CD4-positive, alpha-beta memory T cell (primary cell): ENCODE results near the gene PEAK3. TPM values are rescaled to one million over a fixed set of nuclear protein-coding genes. Genes with fewer than 3 reads are reported as not detected.

ENCODE experiments used
- CTCF ChIA-PET: fragments of 350-600 bp; sonication (Branson Sonifier 250); formaldehyde crosslinking; loops from one replicate; lab custom pipeline; 2021; ENCODE audit warnings: inconsistent platforms; ENCODE audit not compliant: partially characterized antibody; lab: Charles Lee
- POLR2A ChIA-PET: fragments of 350-600 bp; sonication (Branson Sonifier 250); formaldehyde crosslinking; loops from one replicate; lab custom pipeline; 2021; ENCODE audit not compliant: partially characterized antibody; lab: Charles Lee
- DNase-seq, 5 donors: peaks; one replicate each; pipeline versions ENCODE4 v3.0.0 to v3.0.0-alpha.2; 2020 to 2022; ENCODE audit warnings: mixed read lengths in 1 of 5
- H3K27ac ChIP-seq: one replicate; pipeline ENCODE4 v1.7.0; 2013; ENCODE audit warnings: low read depth, low read length
- H3K27me3 ChIP-seq: 2 replicates; pipeline ENCODE4 v1.7.0; 2013; ENCODE audit warnings: mild to moderate bottlenecking, low read length, moderate library complexity; ENCODE audit not compliant: insufficient read depth
- H3K36me3 ChIP-seq: 2 replicates; pipeline ENCODE4 v1.7.0; 2013; ENCODE audit warnings: mild to moderate bottlenecking, low read length, moderate library complexity; ENCODE audit not compliant: insufficient read depth
- H3K4me1 ChIP-seq: 2 replicates; pipeline ENCODE4 v1.7.0; 2013; ENCODE audit warnings: mild to moderate bottlenecking, low read length, moderate library complexity; ENCODE audit not compliant: insufficient read depth
- H3K4me3 ChIP-seq, 2 donors: one replicate each; pipeline ENCODE4 v1.7.0; 2013; ENCODE audit warnings: low read length in 2 of 2, mild to moderate bottlenecking in 1 of 2
- H3K9me3 ChIP-seq, 2 donors: one replicate each; pipeline ENCODE4 v1.7.0; 2013; ENCODE audit warnings: low read length in 2 of 2, control low read depth in 1 of 2; ENCODE audit not compliant: control insufficient read depth in 1 of 2
- H3K27ac Mint-ChIP-seq, 7 donors: one replicate each; pipeline ENCODE4 v1.8.0; 2020 to 2021; ENCODE audit warnings: mixed read lengths in 7 of 7, mild to moderate bottlenecking in 6 of 7, inconsistent platforms in 3 of 7, moderate library complexity in 3 of 7
- H3K27me3 Mint-ChIP-seq, 2 donors: one replicate each; pipeline ENCODE4 v1.8.0; 2020 to 2021; ENCODE audit warnings: mixed read lengths in 2 of 2
- H3K36me3 Mint-ChIP-seq, 2 donors: one replicate each; pipeline ENCODE4 v1.8.0; 2020 to 2021; ENCODE audit warnings: mixed read lengths in 2 of 2, inconsistent platforms in 1 of 2, mild to moderate bottlenecking in 1 of 2
- H3K4me1 Mint-ChIP-seq, 4 donors: one replicate each; pipeline ENCODE4 v1.8.0; 2020 to 2021; ENCODE audit warnings: mixed read lengths in 4 of 4, mild to moderate bottlenecking in 1 of 4
- H3K4me3 Mint-ChIP-seq, 8 donors: one replicate each; pipeline ENCODE4 v1.8.0; 2020 to 2021; ENCODE audit warnings: mixed read lengths in 8 of 8, mild to moderate bottlenecking in 7 of 8, moderate library complexity in 6 of 8, inconsistent platforms in 3 of 8
- H3K9me3 Mint-ChIP-seq, 8 donors: one replicate each; pipeline ENCODE4 v1.8.0; 2020 to 2021; ENCODE audit warnings: mixed read lengths in 8 of 8, mild to moderate bottlenecking in 5 of 8, inconsistent platforms in 3 of 8, moderate library complexity in 1 of 8
- intact Hi-C: fragments of 100-400 bp; cut with micrococcal nuclease; formaldehyde crosslinking; loops from one replicate; pipeline ENCODE4 v1.15.1; 2023
- polyA plus RNA-seq, 2 donors: library from polyadenylated mRNA; unstranded; fragments of 300-500 nt; fragmentation: Illumina TruSeq; gene quantifications; one replicate each; pipeline ENCODE4 v1.2.3, GENCODE V29; 2021
- total RNA-seq, 2 experiments: library from RNA; stranded (reverse); gene quantifications; one replicate each; pipeline ENCODE4 v1.2.3, GENCODE V29; 2021

PEAK3 gene
- total and polyA plus RNA-seq, 4 experiments from 2014 or later, result 0.07 to 0.11 (median 0.07) TPM; not detected in 1

- no peaks in the 10 kb centered on the region for H3K9me3 ChIP-seq
- peaks cover 32% of the 10 kb centered on the region for H3K4me1 ChIP-seq
- Mint-ChIP-seq H3K4me1 (peaks cover 4 to 13% (median 5%) of the 10 kb centered on the region in 4 donors), H3K9me3 (no peaks in the 10 kb centered on the region), H3K27ac (no peak overlapping the region), H3K36me3 (peaks cover 17 to 23% of the 10 kb centered on the region in 2 donors), H3K27me3 (no peaks in the 10 kb centered on the region), H3K4me3 (no peak overlapping the region)
- CTCF ChIA-PET, result no interaction called here
- no peak for DNase-seq
- POLR2A ChIA-PET, result interaction anchor here (1.1 to 16.7 kb wide), 3 partner anchors 9 to 24 kb away, joined by 3 to 325 read pairs (median 167); partner anchors contain the start of genes PLEKHJ1 and SF3A2
- H3K27me3 ChIP-seq, result peaks cover 4% of the 10 kb centered on the region
- peaks cover 56% of the 10 kb centered on the region for H3K36me3 ChIP-seq
- no peak overlapping the region for H3K27ac ChIP-seq
- intact Hi-C loops, result no loop called here
- no peak overlapping the region for H3K4me3 ChIP-seq
Observed at GRCh38 chr19:2247433-2248101, 34.4 kb downstream of the PEAK3 start.

GRCh38 chr19:2246801-2247361 is 35.1 kb downstream of the PEAK3 start:
- Histone ChIP-seq H3K9me3 (no peaks in the 10 kb centered on the region), H3K27me3 (peaks cover 4% of the 10 kb centered on the region), H3K36me3 (peaks cover 56% of the 10 kb centered on the region), H3K27ac (no peak overlapping the region), H3K4me1 (peaks cover 32% of the 10 kb centered on the region), H3K4me3 (no peak overlapping the region)
- ChIA-PET CTCF (no interaction called here), POLR2A (interaction anchor here (1.1 kb wide), 1 partner anchor 81 kb away, joined by 3 read pairs; the partner anchor contains the start of gene LSM7)
- Mint-ChIP-seq H3K4me1 (peaks cover 7 to 19% (median 8%) of the 10 kb centered on the region in 4 donors), H3K36me3 (peaks cover 21 to 27% of the 10 kb centered on the region in 2 donors), H3K4me3 (no peak overlapping the region), H3K27ac (no peak overlapping the region), H3K27me3 (no peaks in the 10 kb centered on the region), H3K9me3 (no peaks in the 10 kb centered on the region)
- no peak for DNase-seq
- intact Hi-C loops, result no loop called here

GRCh38 chr19:2246014-2246620 is 35.9 kb downstream of the PEAK3 start:
- H3K4me3 ChIP-seq, result no peak overlapping the region
- H3K27me3 Mint-ChIP-seq, result no peaks in the 10 kb centered on the region
- H3K4me1 ChIP-seq, result peaks cover 35% of the 10 kb centered on the region
- H3K4me1 Mint-ChIP-seq, result peaks cover 11 to 27% (median 14%) of the 10 kb centered on the region in 4 donors
- H3K27ac ChIP-seq, result no peak overlapping the region
- intact Hi-C loops, result no loop called here
- H3K27ac Mint-ChIP-seq, result no peak overlapping the region
- peaks cover 4% of the 10 kb centered on the region for H3K27me3 ChIP-seq
- no peak overlapping the region for H3K4me3 Mint-ChIP-seq
- CTCF ChIA-PET, result no interaction called here
- POLR2A ChIA-PET, result interaction anchor here (1.1 kb wide), 1 partner anchor 82 kb away, joined by 3 read pairs; the partner anchor contains the start of gene LSM7
- no peaks in the 10 kb centered on the region for H3K9me3 Mint-ChIP-seq
- peaks cover 21 to 33% of the 10 kb centered on the region in 2 donors for H3K36me3 Mint-ChIP-seq
- peaks cover 56% of the 10 kb centered on the region for H3K36me3 ChIP-seq
- H3K9me3 ChIP-seq, result no peaks in the 10 kb centered on the region
- no peak for DNase-seq

- H3K36me3 ChIP-seq, result peaks cover 56% of the 10 kb centered on the region
- ChIA-PET CTCF (no interaction called here), POLR2A (interaction anchor here (1.1 to 2.8 kb wide), 2 partner anchors 25 to 26 kb away, joined by 4 to 9 read pairs; no protein-coding TSS in a partner anchor)
- H3K36me3 Mint-ChIP-seq, result peaks cover 21 to 36% of the 10 kb centered on the region in 2 donors
- no peak overlapping the region for H3K4me3 ChIP-seq
- intact Hi-C loops, result no loop called here
- H3K27ac ChIP-seq, result no peak overlapping the region
- no peaks in the 10 kb centered on the region for H3K9me3 ChIP-seq
- H3K9me3 Mint-ChIP-seq, result no peaks in the 10 kb centered on the region
- peaks cover 4% of the 10 kb centered on the region for H3K27me3 ChIP-seq
- no peak for DNase-seq
- H3K4me3 Mint-ChIP-seq, result no peak overlapping the region
- H3K4me1 ChIP-seq, result peaks cover 35% of the 10 kb centered on the region
- no peaks in the 10 kb centered on the region for H3K27me3 Mint-ChIP-seq
- peaks cover 19 to 36% (median 23%) of the 10 kb centered on the region in 4 donors for H3K4me1 Mint-ChIP-seq
- H3K27ac Mint-ChIP-seq, result no peak overlapping the region
Observed at GRCh38 chr19:2245273-2245672, 36.7 kb downstream of the PEAK3 start.

- intact Hi-C loops, result no loop called here
- Histone ChIP-seq H3K9me3 (no peaks in the 10 kb centered on the region), H3K36me3 (peaks cover 56% of the 10 kb centered on the region), H3K4me3 (no peak overlapping the region), H3K27ac (no peak overlapping the region), H3K4me1 (peaks cover 42% of the 10 kb centered on the region), H3K27me3 (no peaks in the 10 kb centered on the region)
- no peak overlapping the region for H3K4me3 Mint-ChIP-seq
- POLR2A ChIA-PET, result interaction anchor here (1.1 to 2.8 kb wide), 2 partner anchors 26 to 27 kb away, joined by 4 to 9 read pairs; no protein-coding TSS in a partner anchor
- H3K4me1 Mint-ChIP-seq, result peaks cover 23 to 43% (median 29%) of the 10 kb centered on the region in 4 donors
- H3K27ac Mint-ChIP-seq, result peak overlapping the region in 1 of 7 donors; percentile 18
- no peak for DNase-seq
- H3K27me3 Mint-ChIP-seq, result no peaks in the 10 kb centered on the region
- H3K9me3 Mint-ChIP-seq, result no peaks in the 10 kb centered on the region
- CTCF ChIA-PET, result no interaction called here
- H3K36me3 Mint-ChIP-seq, result peaks cover 21 to 41% of the 10 kb centered on the region in 2 donors
Observed at GRCh38 chr19:2244486-2244885, 37.5 kb downstream of the PEAK3 start.

GRCh38 chr19:2244125-2244411 is 37.9 kb downstream of the PEAK3 start:
- Histone ChIP-seq H3K36me3 (peaks cover 56% of the 10 kb centered on the region), H3K4me1 (peaks cover 46% of the 10 kb centered on the region), H3K27me3 (no peaks in the 10 kb centered on the region), H3K9me3 (no peaks in the 10 kb centered on the region), H3K27ac (no peak overlapping the region), H3K4me3 (no peak overlapping the region)
- Mint-ChIP-seq H3K4me1 (peaks cover 25 to 48% (median 32%) of the 10 kb centered on the region in 4 donors), H3K9me3 (no peaks in the 10 kb centered on the region), H3K36me3 (peaks cover 21 to 45% of the 10 kb centered on the region in 2 donors), H3K4me3 (peak overlapping the region in 1 of 8 donors; percentile 57), H3K27ac (peak overlapping the region in 2 of 7 donors; percentile 24 to 47), H3K27me3 (no peaks in the 10 kb centered on the region)
- intact Hi-C loops, result no loop called here
- ChIA-PET POLR2A (interaction anchor here (2.8 to 10.5 kb wide), 2 partner anchors 12 to 26 kb away, joined by 9 to 325 read pairs; partner anchors contain the start of genes AMH and JSRP1), CTCF (no interaction called here)
- DNase-seq, result no peak
